Sigmoid colon (tissue), 7 donors: ENCODE data around the gene FYN. TPM values are rescaled to one million over a fixed set of nuclear protein-coding genes. Genes with fewer than 3 reads are reported as not detected.

Source experiments
- DNase-seq: peaks from one replicate; pipeline ENCODE4 v3.0.0-alpha.2; 2019
- H3K27ac ChIP-seq, 4 donors: fragments of 200-600 bp; sonication (generic); one replicate each; pipeline ENCODE4 v1.5.1; 2016 to 2019; ENCODE audit warnings: mild to moderate bottlenecking in 1 of 4
- H3K27me3 ChIP-seq, 3 donors: fragments of 200-600 bp; sonication (generic); one replicate each; pipeline ENCODE4 v1.5.1; 2019; ENCODE audit warnings: mild to moderate bottlenecking in 1 of 3
- H3K36me3 ChIP-seq, 4 donors: fragments of 200-600 bp; sonication (generic); one replicate each; pipeline ENCODE4 v1.5.1; 2016 to 2019
- H3K4me1 ChIP-seq, 4 donors: fragments of 200-600 bp; sonication (generic); one replicate each; pipeline ENCODE4 v1.5.1; 2017 to 2019
- H3K4me3 ChIP-seq, 4 donors: fragments of 200-600 bp; sonication (generic); one replicate each; pipeline ENCODE4 v1.5.1; 2017 to 2019; ENCODE audit warnings: mild to moderate bottlenecking in 2 of 4, moderate library complexity in 1 of 4
- H3K9me3 ChIP-seq, 4 donors: fragments of 200-600 bp in 3 of 4; sonication (generic) in 3 of 4; one replicate each; pipeline versions ENCODE4 v1.5.1 to v1.6.1; 2013 to 2019
- CTCF ChIP-seq, 4 experiments: fragments of 450-650 bp in 3 of 4; fragments of 200-600 bp in 1 of 4; IDR thresholded peaks; one replicate each; pipeline ENCODE4 v1.5.1; 2016 to 2019; ENCODE audit warnings: antibody characterized with exemption in 4 of 4, mild to moderate bottlenecking in 3 of 4, moderate library complexity in 2 of 4
- EP300 ChIP-seq, 4 donors: sonication (generic); formaldehyde crosslinking; IDR thresholded peaks; one replicate each; pipeline ENCODE4 v1.6.1; 2017; ENCODE audit warnings: antibody characterized with exemption in 4 of 4
- POLR2A ChIP-seq, 2 donors: fragments of 450-650 bp; IDR thresholded peaks; one replicate each; pipeline ENCODE4 v1.6.1; 2016; ENCODE audit warnings: antibody characterized with exemption in 2 of 2, mild to moderate bottlenecking in 2 of 2, moderate library complexity in 2 of 2
- POLR2AphosphoS5 ChIP-seq, 4 donors: sonication (generic); formaldehyde crosslinking; IDR thresholded peaks; one replicate each; pipeline ENCODE4 v1.6.1; 2017; ENCODE audit warnings: antibody characterized with exemption in 4 of 4
- WGBS, 2 donors: extraction: QIAGEN DNeasy Blood & Tissue Kit; methylation state at CpG; one replicate each; pipeline ENCODE4 v1.1.7; 2013; 5-methylcytosine and 5-hydroxymethylcytosine counted together
- intact Hi-C: fragments of 100-400 bp; cut with DNase I; formaldehyde crosslinking; loops from one replicate; pipeline ENCODE4 v1.15.1; 2023
- polyA plus RNA-seq, 3 donors: library from polyadenylated mRNA; stranded (reverse); fragments of 200-250 nt; gene quantifications; one replicate each; pipeline ENCODE4 v1.2.3, GENCODE V29; 2013
- total RNA-seq, 4 donors: library from RNA; depleted of rRNA; stranded (reverse); fragments of >200 nt; gene quantifications; one replicate each; pipeline ENCODE4 v1.1.0, GENCODE V29; 2016
- donor health status: healthy with polysubstance abuse.
- donor health status: Bipolar disorder and iron deficiency.
- donor health status: healthy.

Gene FYN
- total and polyA plus RNA-seq, 7 donors = 2.3 to 81.4 (median 56.9) TPM

DNA sequence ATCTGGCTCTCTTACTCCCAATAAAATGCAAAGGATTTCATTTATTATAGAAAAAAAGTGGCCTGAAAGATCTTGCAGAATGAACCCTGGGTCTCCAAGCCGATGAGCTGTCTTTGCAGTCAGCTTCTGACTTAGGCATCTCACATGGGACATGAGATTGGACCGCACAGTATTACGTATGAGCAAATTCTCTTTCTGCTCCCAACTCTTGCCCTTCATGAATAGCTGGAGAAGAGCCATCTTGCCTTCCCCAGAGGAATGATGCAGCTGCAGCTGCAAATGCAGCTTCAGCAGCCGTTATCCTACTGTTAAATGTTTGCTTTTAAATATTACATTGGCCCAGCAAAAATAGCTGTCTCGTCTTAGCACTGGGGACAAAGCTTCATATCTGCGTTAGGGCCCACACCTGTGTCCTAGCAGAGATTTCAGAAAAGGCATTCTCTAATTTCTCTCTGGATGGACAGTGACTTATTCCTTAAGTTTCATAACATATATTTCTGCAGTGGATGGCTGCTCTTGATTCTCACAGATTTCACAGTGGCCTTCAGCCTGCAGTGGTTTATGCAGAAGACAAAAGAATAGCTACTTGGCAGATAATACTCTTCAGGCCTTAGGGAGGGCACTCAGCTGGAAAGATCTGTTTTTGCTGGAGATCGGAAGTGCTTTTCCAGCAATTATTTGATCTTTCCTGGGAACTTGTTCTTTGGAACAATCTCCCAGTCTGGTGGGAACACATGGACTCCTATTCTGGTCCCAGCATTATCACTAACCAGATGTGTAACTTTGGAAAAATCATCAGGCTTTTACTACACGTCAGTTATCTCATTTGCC, 129.2 kb downstream of the FYN start:
- Histone ChIP-seq H3K4me3 (no peak overlapping the region), H3K36me3 (no peaks in the 10 kb centered on the region), H3K9me3 (no peaks in the 10 kb centered on the region), H3K27me3 (no peaks in the 10 kb centered on the region), H3K27ac (peak overlapping the region in 2 of 4 donors; percentile 13 to 31), H3K4me1 (peaks cover 0 to 38% (median 14%) of the 10 kb centered on the region in 4 donors)
- TF ChIP-seq CTCF (IDR thresholded peaks at IDR 0.05) (no peak), EP300 (IDR thresholded peaks at IDR 0.05) (no peak), POLR2AphosphoS5 (IDR thresholded peaks at IDR 0.05) (no peak), POLR2A (IDR thresholded peaks at IDR 0.05) (no peak)
- WGBS, 2 donors = 76 to 79% methylated on average over 8 of the region's 8 CpGs
- intact Hi-C loops = no loop called here
- DNase-seq = no peak

DNA sequence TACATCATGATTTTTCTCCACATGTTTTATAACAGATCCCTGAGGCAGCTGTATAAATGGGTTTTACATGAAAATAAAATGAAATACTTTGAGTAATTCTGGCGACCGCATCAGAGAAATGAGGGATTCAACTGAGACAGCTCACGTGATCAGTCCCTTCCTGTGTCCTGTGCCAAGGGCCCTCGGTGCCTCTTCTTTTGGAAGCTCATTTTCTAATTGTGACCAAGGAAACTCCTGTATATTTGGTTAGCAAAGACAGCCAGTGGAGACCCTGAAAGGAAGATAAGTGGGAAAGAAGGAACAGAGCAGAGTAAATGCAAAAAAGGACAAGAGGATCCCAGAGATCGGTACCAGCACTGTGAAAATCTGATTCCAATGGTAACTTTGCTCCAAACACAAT, 129.9 kb downstream of the FYN start:
- 87 to 89% methylated on average over 5 of the region's 5 CpGs for WGBS, 2 donors
- H3K4me1 ChIP-seq = peaks cover 0 to 37% (median 14%) of the 10 kb centered on the region in 4 donors
- peak overlapping the region in 1 of 4 donors; percentile 13 for H3K27ac ChIP-seq

GRCh38 chr6:111741177-111741952, 131.9 kb downstream of the FYN start:
- peaks cover 0 to 33% (median 16%) of the 10 kb centered on the region in 4 donors for H3K4me1 ChIP-seq
- TF ChIP-seq CTCF (IDR thresholded peaks at IDR 0.05) = no peak
- no peak for TF ChIP-seq POLR2A (IDR thresholded peaks at IDR 0.05)
- no peak for TF ChIP-seq EP300 (IDR thresholded peaks at IDR 0.05)
- TF ChIP-seq POLR2AphosphoS5 (IDR thresholded peaks at IDR 0.05) = no peak
- H3K9me3 ChIP-seq = no peaks in the 10 kb centered on the region
- no peak for DNase-seq
- H3K27ac ChIP-seq = no peak overlapping the region
- no peak overlapping the region for H3K4me3 ChIP-seq
- no peaks in the 10 kb centered on the region for H3K36me3 ChIP-seq
- H3K27me3 ChIP-seq = no peaks in the 10 kb centered on the region
- intact Hi-C loops = no loop called here
- WGBS, 2 donors = 90 to 91% methylated on average over 5 of the region's 5 CpGs

More for the DNA sequence above, 129.9 kb downstream of the FYN start:
- intact Hi-C loops = no loop called here
- H3K36me3 ChIP-seq = no peaks in the 10 kb centered on the region
- no peaks in the 10 kb centered on the region for H3K27me3 ChIP-seq
- DNase-seq = no peak
- no peak overlapping the region for H3K4me3 ChIP-seq
- no peaks in the 10 kb centered on the region for H3K9me3 ChIP-seq
- TF ChIP-seq EP300 (IDR thresholded peaks at IDR 0.05) (no peak), POLR2AphosphoS5 (IDR thresholded peaks at IDR 0.05) (no peak), CTCF (IDR thresholded peaks at IDR 0.05) (no peak), POLR2A (IDR thresholded peaks at IDR 0.05) (no peak)

GRCh38 chr6:111740506-111740905, 132.7 kb downstream of the FYN start:
- Histone ChIP-seq H3K36me3 (no peaks in the 10 kb centered on the region), H3K4me3 (no peak overlapping the region), H3K9me3 (no peaks in the 10 kb centered on the region), H3K27me3 (no peaks in the 10 kb centered on the region), H3K4me1 (peaks cover 0 to 31% (median 18%) of the 10 kb centered on the region in 4 donors), H3K27ac (no peak overlapping the region)
- TF ChIP-seq POLR2A (IDR thresholded peaks at IDR 0.05) (no peak), POLR2AphosphoS5 (IDR thresholded peaks at IDR 0.05) (no peak), CTCF (IDR thresholded peaks at IDR 0.05) (no peak)
- DNase-seq = no peak
- WGBS, 2 donors = 98 to 100% methylated on average over 1 of the region's 1 CpG
- intact Hi-C loops = no loop called here
